Heart left ventricle (tissue), 13 donors: ENCODE results near the gene TRABD2A.

Experiments used
- POLR2A ChIP-seq, 2 donors: fragments of 450-650 bp; IDR thresholded peaks; one replicate each; pipeline ENCODE4 v1.6.1; 2017; ENCODE audit warnings: antibody characterized with exemption in 2 of 2, mild to moderate bottlenecking in 2 of 2, moderate library complexity in 2 of 2
- TF ChIP-seq, protein P1 (sequence below), 12 donors: fragments of 200-600 bp; sonication (generic) in 4 of 12; IDR thresholded peaks; one replicate each; pipeline versions ENCODE4 v1.5.0 to v1.8.0; 2018 to 2022; ENCODE audit warnings: antibody characterized with exemption in 12 of 12, mild to moderate bottlenecking in 5 of 12
- donor health status: ischemic (EF 13 %, LVEDD 7.1; RV severe dilation, severe dysfunction).
- donor health status: DM: no; HTN: yes; CAD: no.
- donor health status: DM: no; HTN: no; CAD: no.
- donor health status: ischemic (EF 25% LVEDD 6.9; RV normal size, moderate dysfunction).
- donor health status: ischemic (EF 25% LVEDD 5.7; RV mildly dilated, moderate dysfunction).
- donor health status: ischemic (EF 35%, LVEDD 5.7; RV mildly dilated, moderate dysfunction).
- donor health status: nonischemic (EF 11% LVEDD 7.7; RV severe dilation, severe dysfunction).
- donor health status: DM: yes; HTN: yes; CAD: no.
- donor health status: PGD.
- donor health status: ischemic (EF 29% LVEDD 5.4; RV normal size, mild dysfunction).
- donor health status: nonischemic (EF 23%, LVEDD 6.1; RV moderate dilation, normal function).

DNA sequence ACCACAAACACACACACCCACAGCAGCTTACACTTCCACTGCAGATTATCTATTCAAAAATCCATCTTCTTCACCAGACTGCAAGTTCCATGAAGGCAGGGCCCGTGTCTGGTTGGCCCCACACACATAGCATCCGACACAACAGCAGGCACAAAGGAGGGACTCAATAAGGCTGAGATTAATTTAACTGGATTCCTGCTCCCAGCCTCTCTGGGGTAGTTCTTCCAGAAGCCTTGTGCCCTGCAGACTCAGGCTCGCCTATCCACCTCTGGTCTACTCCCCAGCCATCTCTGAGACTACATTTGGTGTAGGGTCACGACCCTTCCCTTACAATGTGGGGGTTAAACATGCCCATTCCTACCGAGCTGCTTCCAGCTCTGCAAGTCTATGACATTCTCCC is 57.7 kb downstream of the TRABD2A start:
- TF ChIP-seq, protein P1, sequence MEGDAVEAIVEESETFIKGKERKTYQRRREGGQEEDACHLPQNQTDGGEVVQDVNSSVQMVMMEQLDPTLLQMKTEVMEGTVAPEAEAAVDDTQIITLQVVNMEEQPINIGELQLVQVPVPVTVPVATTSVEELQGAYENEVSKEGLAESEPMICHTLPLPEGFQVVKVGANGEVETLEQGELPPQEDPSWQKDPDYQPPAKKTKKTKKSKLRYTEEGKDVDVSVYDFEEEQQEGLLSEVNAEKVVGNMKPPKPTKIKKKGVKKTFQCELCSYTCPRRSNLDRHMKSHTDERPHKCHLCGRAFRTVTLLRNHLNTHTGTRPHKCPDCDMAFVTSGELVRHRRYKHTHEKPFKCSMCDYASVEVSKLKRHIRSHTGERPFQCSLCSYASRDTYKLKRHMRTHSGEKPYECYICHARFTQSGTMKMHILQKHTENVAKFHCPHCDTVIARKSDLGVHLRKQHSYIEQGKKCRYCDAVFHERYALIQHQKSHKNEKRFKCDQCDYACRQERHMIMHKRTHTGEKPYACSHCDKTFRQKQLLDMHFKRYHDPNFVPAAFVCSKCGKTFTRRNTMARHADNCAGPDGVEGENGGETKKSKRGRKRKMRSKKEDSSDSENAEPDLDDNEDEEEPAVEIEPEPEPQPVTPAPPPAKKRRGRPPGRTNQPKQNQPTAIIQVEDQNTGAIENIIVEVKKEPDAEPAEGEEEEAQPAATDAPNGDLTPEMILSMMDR (IDR thresholded peaks at IDR 0.05): no peak
- TF ChIP-seq POLR2A (IDR thresholded peaks at IDR 0.05): no peak
